ENCODE data around the gene IFNLR1. TPM values are rescaled to one million over a fixed set of nuclear protein-coding genes. Genes with fewer than 3 reads are reported as not detected.

Gene IFNLR1
- total and polyA plus RNA-seq, 2 experiments from 2014 or later, result 6.4 to 7.5 TPM

- Histone ChIP-seq H3K27me3 (no peaks in the 10 kb centered on the region), H3K9me2 (replicated peaks; ENCODE audit: insufficient read depth) (no peaks in the 10 kb centered on the region), H3K4me1 (ENCODE audit: insufficient read depth) (peaks cover 8% of the 10 kb centered on the region), H4K20me1 (ENCODE audit: insufficient read depth, poor library complexity, severe bottlenecking) (no peaks in the 10 kb centered on the region), H3K79me2 (no peaks in the 10 kb centered on the region), H3K27ac (peak overlapping the region; percentile 33), H2AFZ (no peak overlapping the region), H3K9me3 (ENCODE audit: low read depth) (no peaks in the 10 kb centered on the region), H3K4me2 (no peak overlapping the region), H3K4me3 (no peak overlapping the region), H3K36me3 (replicated peaks; ENCODE audit: insufficient read depth, low read depth) (no peaks in the 10 kb centered on the region)
- WGBS (ENCODE audit: low lambda C conversion rate, missing lambda C conversion rate), result 64% methylated on average over 11 of the region's 11 CpGs
- DNase-seq (ENCODE audit: low spot score), result peak; percentile 57
- TF ChIP-seq EZH2 (IDR thresholded peaks at IDR 0.05; ENCODE audit: borderline replicate concordance) (no peak), CTCF (IDR thresholded peaks at IDR 0.05; ENCODE audit: poor library complexity) (no peak), EZH2phosphoT487 (IDR thresholded peaks at IDR 0.05; ENCODE audit: low read depth, severe bottlenecking, unreplicated experiment) (no peak)
Observed at GRCh38 chr1:24155011-24155782, 31.9 kb downstream of the IFNLR1 start.

- no peak for DNase-seq (ENCODE audit: low spot score)
- Histone ChIP-seq H3K36me3 (replicated peaks; ENCODE audit: insufficient read depth, low read depth) (no peaks in the 10 kb centered on the region), H2AFZ (no peak overlapping the region), H3K4me3 (no peak overlapping the region), H4K20me1 (ENCODE audit: insufficient read depth, poor library complexity, severe bottlenecking) (no peaks in the 10 kb centered on the region), H3K4me1 (ENCODE audit: insufficient read depth) (peaks cover 11% of the 10 kb centered on the region), H3K9me2 (replicated peaks; ENCODE audit: insufficient read depth) (no peaks in the 10 kb centered on the region), H3K79me2 (no peaks in the 10 kb centered on the region), H3K27me3 (no peaks in the 10 kb centered on the region), H3K27ac (no peak overlapping the region), H3K9me3 (ENCODE audit: low read depth) (no peaks in the 10 kb centered on the region), H3K4me2 (no peak overlapping the region)
- no peak for TF ChIP-seq EZH2phosphoT487 (IDR thresholded peaks at IDR 0.05; ENCODE audit: low read depth, severe bottlenecking, unreplicated experiment)
- WGBS (ENCODE audit: low lambda C conversion rate, missing lambda C conversion rate), result 63% methylated on average over 8 of the region's 8 CpGs
Observed at GRCh38 chr1:24154215-24154614, 32.9 kb downstream of the IFNLR1 start.

- no peaks in the 10 kb centered on the region for H3K9me3 ChIP-seq (ENCODE audit: low read depth)
- H3K27me3 ChIP-seq, result no peaks in the 10 kb centered on the region
- no peaks in the 10 kb centered on the region for H3K79me2 ChIP-seq
- TF ChIP-seq EZH2phosphoT487 (IDR thresholded peaks at IDR 0.05; ENCODE audit: low read depth, severe bottlenecking, unreplicated experiment) (no peak), CTCF (IDR thresholded peaks at IDR 0.05; ENCODE audit: poor library complexity) (no peak), EZH2 (IDR thresholded peaks at IDR 0.05; ENCODE audit: borderline replicate concordance) (no peak)
- H3K36me3 ChIP-seq (replicated peaks; ENCODE audit: insufficient read depth, low read depth), result no peaks in the 10 kb centered on the region
- H2AFZ ChIP-seq, result no peak overlapping the region
- H4K20me1 ChIP-seq (ENCODE audit: insufficient read depth, poor library complexity, severe bottlenecking), result no peaks in the 10 kb centered on the region
- peak overlapping the region; percentile 98 for H3K27ac ChIP-seq
- H3K9me2 ChIP-seq (replicated peaks; ENCODE audit: insufficient read depth), result no peaks in the 10 kb centered on the region
- 89% methylated on average over 10 of the region's 10 CpGs for WGBS (ENCODE audit: low lambda C conversion rate, missing lambda C conversion rate)
- no peak overlapping the region for H3K4me2 ChIP-seq
- H3K4me3 ChIP-seq, result no peak overlapping the region
- DNase-seq (ENCODE audit: low spot score), result no peak
- peaks cover 11% of the 10 kb centered on the region for H3K4me1 ChIP-seq (ENCODE audit: insufficient read depth)
Observed at GRCh38 chr1:24152631-24153494, 34.2 kb downstream of the IFNLR1 start.

- no peak for TF ChIP-seq CTCF (IDR thresholded peaks at IDR 0.05; ENCODE audit: poor library complexity)
- TF ChIP-seq EZH2phosphoT487 (IDR thresholded peaks at IDR 0.05; ENCODE audit: low read depth, severe bottlenecking, unreplicated experiment), result no peak
- Histone ChIP-seq H3K79me2 (no peaks in the 10 kb centered on the region), H3K4me1 (ENCODE audit: insufficient read depth) (peaks cover 11% of the 10 kb centered on the region), H3K27me3 (no peaks in the 10 kb centered on the region), H3K9me2 (replicated peaks; ENCODE audit: insufficient read depth) (no peaks in the 10 kb centered on the region), H3K36me3 (replicated peaks; ENCODE audit: insufficient read depth, low read depth) (no peaks in the 10 kb centered on the region), H3K9me3 (ENCODE audit: low read depth) (no peaks in the 10 kb centered on the region), H4K20me1 (ENCODE audit: insufficient read depth, poor library complexity, severe bottlenecking) (no peaks in the 10 kb centered on the region), H3K27ac (peak overlapping the region; percentile 98), H3K4me2 (peak overlapping the region; percentile 84), H2AFZ (peak overlapping the region; percentile 39), H3K4me3 (peak overlapping the region; percentile 21)
- DNase-seq (ENCODE audit: low spot score), result peak; percentile 86
- 4% methylated on average over 12 of the region's 12 CpGs for WGBS (ENCODE audit: low lambda C conversion rate, missing lambda C conversion rate)
Observed at GRCh38 chr1:24151175-24151533, 35.9 kb downstream of the IFNLR1 start.
